Stimulated activated CD8-positive, alpha-beta memory T cell treated with anti-CD3 and anti-CD28 coated beads, Interleukin-4, amount 100 ng/mL, for 4 hours (primary cell): ENCODE results near the gene DOCK1.

Experiments
- DNase-seq, 2 donors: peaks; one replicate each; pipeline ENCODE4 v3.0.0-alpha.2; 2020; ENCODE audit warnings: low read depth in 2 of 2, low spot score in 1 of 2

The DOCK1 gene

DNA sequence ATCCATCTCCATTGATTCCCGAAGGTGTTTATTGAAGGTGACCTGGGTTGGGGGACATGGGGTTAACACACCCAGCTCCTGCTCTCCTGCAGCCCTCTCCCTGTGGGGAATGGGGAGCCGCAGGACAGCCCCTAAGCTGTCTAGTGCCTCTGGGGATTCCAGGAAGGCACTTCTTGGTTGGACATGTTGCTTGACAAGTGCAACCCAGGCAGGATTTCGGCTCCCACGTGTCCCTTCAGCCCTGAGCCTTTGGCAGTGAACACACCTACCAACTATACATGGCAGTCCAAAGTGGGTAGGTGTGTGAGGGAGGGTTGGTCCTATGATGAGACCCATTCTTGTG lies 43.9 kb downstream of the DOCK1 start:
- no peak for DNase-seq

DNA sequence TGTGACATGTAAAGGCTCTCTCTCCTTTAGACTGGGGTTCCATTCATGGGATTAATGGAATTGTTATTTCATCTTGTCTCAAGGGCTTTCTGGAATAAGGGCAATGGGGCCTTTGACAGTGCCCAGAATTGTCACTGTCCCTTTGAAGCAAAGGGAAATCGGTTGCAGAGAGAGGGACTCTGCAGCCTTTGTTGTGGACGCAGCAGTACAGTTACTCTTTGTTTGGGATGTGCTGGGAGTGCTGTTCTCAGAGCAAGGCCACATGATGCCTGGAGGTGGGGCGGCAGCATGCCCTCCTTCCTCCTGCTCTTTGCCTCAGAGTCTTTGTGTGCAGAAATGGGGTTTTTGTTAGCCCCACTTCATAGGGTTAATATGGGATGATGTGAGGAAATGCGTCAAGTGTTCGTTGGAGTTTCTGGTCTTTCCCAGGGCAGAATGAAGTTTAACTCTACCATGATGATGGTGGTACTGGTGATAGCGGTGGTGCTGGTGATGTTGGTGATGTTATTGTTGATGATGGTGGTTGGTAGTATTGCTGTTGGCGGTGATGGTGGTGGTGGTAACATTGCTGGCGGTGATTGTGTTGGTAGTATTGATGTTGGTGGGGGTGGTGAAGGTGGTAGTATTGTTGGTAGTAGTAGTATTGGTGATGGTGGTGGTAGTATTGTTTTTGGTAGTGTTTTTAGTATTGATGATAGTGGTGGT lies 45.3 kb downstream of the DOCK1 start:
- no peak for DNase-seq

DNA sequence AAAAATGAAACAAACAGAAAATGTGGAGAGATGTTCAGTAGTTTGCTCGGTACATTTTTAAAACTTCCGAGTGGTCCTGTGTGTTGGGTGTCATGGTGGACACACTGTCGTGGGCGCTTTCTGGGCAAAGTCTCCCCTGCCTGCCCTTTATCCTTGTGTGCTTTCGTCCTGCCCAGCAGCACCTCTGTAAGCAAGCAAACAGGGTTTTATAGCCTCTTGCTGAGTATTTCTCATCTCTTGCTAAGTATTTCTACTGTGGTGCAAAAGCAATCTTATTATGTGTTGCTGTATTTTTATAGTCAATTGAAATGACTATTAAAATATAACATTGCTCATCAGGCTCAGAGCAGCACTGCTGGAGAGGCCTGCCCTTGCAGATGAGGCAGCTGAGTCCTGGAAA lies 48.7 kb downstream of the DOCK1 start:
- no peak for DNase-seq

DNA sequence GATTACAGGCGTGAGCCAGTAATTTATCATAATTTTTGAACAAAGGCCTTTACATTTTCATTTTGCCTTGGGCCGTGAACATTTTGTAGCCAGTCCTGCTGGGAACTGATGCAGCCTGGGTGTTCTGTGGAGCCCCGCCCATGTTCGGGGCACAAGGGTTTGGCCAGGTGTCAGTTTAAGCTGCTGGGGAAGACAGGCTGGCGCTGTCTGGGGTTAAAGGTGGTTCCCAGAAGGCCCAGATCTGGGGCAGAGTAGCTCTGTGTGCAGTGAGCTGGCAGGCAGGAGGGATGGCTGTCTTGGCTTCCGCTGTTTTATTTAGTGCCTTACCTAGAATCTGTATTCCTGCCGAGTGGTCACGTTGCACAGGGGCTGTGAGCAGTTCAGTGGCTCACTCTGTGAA lies 50.2 kb downstream of the DOCK1 start:
- DNase-seq: no peak

DNA sequence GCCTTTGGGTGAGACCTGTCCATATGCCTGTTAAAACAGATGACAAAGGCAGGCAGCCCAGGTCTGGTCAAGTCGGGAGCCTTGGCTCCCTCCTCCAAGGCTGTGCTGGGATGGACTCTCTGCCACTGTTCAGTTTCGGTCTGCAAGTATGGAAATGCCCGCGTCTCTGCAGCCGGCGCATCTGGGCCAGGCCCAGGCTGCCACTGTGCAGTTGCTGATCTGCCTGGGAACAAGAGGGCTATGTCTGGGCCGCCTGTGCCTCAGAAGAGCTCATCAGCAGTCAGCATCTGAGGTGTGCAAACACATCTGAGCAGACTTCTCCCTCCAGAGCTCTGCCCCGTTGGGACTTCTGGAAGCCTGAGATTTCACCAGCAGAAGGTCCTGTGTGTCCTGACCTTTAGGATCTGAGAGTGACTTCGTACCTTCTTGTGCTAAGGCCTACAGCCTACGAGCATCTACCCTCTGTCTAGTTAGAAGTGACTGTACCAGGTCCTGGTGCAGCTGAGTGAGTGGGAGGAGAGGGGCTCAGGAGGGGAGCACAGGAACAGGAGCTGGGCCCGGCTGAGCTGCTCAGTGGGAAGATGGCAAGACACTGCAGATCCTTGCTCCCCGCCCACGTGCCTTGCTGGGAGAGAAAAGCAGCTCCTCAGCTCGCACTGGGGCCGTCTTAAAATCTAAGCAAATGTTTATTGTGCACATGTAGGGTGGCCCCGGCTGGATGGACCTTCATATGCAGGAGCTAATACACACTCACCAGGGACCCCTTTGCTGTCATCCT lies 50.9 kb downstream of the DOCK1 start:
- no peak for DNase-seq

DNA sequence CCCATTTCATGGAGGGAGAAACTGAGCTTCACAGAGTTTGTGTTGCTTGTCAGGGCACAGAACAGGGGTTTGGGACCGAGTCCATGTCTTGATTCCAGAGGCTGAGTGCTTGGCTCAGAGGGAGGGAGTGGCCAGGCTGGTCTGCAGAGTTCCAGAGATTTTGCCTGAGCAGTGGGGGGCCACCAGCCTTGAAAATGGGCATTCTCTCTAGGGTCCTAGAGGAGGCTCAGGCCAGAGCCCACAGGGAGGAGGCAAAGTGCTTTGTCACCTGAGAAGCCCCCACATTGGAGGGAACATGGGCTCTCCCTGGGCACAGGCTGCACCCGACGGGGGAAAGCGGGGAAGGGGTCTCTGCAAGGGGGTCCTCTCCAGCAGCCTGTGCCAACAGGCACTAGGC lies 51.5 kb downstream of the DOCK1 start:
- no peak for DNase-seq

DNA sequence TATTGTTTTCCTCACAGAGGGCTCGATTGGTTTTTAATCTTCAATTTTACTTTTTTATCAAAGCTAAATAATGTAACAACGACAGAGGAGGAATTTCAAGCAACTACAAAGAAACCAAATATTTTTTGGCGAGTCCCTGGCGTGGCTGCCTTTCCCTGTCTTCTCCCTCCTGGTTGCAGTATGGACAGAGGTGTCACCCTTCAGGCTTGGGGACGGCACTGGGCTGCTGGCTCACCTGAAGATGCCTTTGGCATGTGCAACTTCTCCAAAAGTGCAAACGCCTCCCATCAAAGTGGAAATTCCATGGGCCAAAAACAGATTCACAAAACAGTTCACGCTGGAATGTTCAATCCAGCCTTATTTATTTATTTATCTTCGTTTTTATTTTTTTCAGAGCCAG lies 51.9 kb downstream of the DOCK1 start:
- DNase-seq: no peak

DNA sequence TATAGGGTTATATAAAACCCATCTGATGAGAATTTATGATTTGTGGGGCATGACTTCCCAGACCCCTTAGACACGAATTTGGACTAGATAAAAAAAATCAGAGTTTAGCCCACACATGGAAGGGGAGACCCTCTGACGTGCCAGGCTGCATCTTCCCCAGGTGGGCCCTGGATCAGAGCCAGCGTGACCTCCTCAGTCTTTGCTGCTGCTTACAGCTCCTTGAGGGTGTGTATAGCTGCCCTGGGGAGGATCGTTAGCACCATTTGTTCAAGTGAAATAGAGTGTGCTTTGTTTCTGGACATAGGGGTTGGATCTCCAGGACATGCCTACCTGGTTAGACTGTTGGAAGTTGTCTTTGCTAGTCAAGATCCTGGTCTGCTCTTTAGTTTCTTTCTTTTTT lies 54.2 kb downstream of the DOCK1 start:
- DNase-seq: no peak

DNA sequence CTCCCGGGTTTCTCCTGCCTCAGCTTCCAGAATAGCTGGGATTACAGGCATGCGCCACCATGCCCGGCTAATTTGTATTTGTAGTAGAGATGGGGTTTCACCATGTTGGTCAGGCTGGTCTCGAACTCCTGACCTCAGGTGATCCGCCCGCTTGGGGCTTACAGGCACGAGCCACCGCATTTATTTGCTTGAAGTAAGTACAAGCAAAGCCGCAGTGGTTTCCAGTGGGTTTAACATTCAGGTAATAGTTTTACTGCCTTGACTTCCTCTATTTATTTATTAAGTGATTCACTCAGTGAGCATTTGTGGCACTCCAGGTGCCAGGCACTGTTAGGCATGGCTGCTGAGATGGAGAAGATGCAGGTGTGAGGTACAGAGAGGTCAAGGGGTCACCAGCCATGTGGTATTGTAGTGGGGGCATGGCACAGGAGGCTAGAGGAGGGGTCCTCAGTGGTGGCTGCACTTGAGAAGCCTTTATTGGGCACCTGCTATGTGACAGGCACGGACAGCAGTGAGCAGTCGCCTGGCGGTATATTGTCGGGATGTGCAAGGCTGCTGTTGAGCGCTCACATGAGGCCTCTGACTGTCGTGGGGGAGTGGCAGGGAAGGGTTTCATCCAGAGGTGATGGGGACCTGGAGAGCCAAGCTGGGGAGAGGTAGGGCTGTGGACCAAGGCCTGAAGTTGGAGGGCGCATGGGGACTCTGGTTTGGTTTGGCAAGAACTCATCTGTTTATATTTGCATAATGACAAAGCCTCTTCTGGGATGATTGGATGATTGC lies 54.9 kb downstream of the DOCK1 start:
- no peak for DNase-seq

DNA sequence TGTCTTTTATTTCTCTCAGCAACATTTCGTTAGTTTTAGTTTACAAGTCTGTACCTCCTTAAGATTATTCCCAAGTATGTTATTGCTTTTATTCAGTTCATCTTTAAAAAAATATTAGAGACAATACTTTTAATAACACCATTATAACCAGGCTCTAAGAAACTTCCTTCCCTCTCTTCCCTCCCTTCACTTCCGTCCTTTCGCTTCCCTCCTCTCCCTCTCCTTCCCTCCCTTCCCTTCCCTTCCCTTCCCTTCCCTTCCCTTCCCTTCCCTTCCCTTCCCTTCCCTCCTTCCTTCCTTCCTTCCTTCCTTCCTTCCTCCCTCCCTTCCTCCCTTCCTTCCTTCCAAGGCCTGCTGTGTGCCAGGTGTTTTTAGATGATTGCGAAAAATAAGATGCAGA lies 58.1 kb downstream of the DOCK1 start:
- no peak for DNase-seq

DNA sequence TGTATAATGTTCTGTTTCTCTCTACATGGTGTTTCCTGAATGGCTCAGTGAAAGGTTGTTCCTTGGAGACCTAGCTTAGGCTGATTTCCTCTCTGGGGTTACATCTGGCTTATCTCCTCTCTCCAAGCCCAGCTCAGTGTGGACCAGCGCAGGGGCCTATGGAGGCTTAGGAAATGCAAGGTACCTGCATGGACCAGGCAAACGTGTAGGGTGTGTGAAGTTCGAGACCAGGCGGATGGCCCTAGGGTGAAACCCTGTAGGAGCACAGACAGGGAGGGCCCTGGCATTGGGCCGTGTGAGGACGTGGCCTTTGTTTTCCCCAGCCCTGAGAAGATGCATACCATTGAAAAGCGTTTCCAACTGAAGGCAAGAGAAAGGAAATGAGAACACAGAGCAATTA lies 59.0 kb downstream of the DOCK1 start:
- DNase-seq: no peak

DNA sequence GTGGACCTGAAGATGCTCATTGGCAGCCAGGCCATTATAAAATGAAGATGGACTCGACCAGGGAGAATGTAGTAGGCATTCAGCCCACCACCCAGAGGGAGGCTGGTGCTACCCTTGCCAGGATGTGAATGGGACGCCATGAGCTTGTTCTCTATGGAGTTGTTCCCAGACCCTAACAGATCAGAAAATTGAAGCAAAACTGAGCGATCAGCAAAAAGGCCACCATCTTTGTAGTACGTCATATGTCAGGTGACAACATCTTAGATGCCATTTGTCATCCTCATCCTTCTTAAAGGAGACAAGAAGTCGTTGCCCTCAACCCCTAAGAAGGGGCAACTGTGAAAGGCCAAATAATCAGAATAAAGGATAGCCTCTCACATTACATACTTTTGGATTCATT lies 61.7 kb downstream of the DOCK1 start:
- no peak for DNase-seq

DNA sequence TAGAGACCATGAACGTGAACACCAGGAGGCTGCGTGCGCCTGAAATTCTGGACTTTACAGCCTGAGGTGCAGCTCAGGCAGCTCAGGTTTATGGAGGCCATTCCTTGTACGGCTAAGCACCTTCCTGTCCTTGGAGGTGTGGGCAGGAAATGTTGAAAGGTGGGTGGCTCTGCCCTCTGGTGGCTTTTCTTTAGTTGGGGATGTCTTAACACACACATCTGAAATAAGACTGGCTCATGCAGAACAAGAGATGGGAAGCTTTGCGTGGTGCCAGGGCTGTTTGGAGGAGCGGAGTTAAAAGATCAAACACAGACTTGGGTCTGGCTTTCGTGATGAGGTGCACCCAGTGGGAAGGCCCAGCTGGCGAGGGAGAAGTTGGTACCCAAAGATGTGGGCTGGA lies 64.1 kb downstream of the DOCK1 start:
- no peak for DNase-seq

DNA sequence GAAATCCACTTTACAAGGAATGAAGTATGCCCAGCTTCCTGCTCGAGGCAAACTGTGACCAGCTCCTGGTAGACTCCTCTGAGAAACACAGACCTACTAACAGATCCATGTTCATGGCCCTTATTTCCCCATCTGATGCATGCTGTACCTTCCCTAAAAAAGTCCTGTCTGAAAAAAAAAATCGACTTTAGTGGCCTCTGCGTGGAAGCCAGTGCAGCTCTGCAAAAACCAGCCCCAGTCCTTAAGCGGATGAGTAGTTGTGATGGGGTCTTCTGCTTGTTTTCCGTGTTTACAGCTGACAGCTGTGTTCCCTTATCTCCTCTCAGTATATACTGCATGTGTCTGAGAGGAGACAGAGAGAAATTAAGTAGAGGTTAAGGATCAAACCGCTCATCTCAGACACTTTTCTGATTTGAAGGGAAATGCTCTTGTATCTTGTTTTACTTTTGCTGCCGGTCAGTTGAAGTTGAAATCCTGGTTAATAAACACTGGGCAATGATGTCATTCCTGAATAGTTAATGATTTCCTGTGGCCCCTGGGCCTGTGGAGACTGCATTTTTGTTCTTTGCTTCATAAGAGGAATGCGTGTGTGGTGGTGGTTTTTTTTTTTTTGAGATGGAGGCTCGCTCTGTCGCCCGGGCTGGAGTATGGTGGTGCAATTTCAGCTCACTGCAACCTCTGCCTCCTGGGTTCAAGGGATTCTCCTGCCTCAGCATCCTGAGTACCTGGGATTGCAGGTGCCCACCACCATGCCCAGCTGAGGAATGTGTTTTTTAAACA lies 67.6 kb downstream of the DOCK1 start:
- DNase-seq: no peak

DNA sequence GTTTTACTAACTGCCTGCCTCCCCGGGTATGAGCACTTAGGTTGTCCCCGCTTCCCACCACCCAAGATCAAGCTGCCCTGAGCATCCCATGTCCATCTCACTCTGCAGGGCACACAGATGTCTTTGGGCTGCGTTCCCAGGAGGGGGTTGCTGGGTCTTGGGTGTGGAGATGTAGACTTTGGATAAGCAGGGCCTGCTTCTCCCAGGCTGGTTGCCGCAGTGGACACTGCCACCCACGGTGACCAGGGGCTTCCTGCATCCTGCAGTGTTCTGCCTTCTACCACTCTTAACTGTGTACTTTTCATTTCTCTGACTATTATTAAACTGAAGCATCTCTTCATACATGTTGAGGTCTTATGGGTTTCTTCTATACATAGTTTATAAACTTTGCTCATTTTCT lies 70.0 kb downstream of the DOCK1 start:
- DNase-seq: no peak

DNA sequence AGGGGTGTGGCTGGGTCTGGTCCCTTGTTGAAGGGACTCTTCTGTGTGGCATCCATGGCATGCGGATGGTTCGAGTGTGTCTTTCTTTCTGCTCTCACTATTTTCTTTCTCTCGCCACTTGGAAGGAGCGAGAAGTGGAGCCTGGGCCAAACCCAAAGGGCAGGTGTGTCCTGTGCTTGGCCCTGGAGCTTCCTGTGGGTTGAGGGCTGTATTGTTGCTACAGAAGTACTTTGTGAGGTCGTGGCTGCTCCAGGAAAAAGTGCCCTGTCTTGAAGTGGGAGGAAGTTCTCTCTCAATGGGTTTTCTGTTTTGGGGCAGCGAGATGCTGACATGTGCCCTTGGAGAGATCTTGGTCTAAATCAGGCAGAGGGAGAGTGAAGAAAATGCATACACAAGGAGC lies 72.0 kb downstream of the DOCK1 start:
- no peak for DNase-seq

DNA sequence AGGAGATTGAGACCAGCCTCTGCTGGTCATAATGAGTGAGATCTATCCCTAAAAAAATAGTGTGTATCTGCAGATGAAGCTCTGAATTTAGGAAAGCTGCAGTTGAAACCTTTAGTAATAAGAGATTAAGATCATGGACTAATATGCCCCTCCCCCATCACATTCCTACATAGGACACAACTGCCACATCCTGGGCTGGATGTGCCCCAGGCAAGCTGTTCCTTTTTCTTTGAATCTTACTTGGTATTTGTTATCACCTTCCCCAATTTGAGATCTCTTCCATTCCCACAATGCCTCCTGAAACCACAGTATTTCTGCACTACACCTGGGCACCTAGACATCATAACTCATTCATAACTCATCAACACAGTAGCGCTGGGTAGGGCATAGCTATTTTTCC lies 74.1 kb downstream of the DOCK1 start:
- DNase-seq: no peak

DNA sequence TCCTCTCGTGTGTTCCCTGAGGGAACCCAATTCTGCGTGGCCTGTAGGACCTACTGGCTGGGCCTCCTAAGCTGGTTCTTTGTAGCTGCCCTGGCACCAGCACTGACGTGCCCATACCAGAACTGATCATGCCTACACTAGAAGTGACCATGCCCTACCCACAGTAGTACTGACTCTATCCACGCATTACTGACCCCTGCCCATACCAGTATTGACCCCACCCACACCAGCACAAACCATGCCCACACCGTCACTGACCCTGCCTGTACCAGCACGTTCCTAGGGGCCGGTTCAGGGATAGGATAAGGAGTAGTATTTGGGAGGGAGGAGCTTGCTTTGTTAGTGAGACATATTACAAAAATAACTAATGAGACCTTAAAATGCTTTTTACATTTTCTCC lies 88.0 kb downstream of the DOCK1 start:
- no peak for DNase-seq

DNA sequence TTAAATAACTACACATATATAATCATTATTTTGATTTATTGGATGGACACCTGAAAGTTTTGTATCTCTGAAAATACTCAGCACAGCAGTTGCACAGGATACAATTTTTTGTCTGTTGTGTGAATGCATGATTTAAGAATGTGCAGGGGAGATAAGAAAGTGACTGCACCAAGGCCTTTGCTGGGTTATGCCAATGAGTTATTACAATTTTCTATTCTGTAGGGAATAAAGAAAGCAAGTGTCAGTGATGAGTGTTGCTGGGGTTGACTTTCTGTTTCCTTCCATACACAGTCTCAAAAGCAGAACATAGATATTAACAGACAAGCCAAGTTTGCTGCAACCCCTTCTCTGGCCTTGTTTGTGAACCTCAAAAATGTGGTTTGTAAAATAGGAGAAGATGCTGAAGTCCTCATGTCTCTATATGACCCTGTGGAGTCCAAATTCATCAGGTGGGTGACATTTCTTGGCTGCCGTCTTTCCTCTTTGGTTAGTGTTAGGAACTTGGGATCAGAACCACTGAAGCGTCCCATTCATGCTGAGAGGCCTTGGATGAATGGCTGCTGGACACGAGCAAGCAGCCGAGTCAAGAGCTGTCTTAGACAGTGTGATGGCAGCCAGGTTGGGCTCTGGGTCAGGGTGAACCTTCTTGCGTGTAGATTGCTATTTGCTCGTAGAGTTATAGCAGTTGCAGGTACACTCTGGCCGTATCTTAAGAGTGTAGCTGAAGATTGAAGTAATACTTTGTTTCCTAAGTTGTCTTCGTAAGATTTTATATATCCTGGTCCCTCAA lies 92.8 kb downstream of the DOCK1 start:
- no peak for DNase-seq

DNA sequence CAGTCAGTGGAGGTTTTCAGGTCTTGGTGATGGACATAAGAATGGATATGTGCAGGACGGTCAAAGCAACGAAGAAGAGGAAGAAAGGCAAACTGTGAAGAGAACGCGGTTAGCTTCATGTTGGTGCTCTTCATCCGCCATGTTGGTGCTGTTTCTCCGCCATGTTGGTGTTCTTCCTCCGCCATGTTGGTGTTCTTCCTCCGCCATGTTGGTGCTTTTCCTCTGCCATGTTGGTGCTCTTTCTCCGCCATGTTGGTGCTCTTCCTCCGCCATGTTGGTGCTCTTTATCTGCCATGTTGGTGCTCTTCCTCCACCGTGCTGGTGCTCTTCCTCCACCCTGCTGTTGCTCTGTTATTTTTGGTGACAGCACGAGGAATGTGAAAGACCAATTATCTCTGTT lies 95.4 kb downstream of the DOCK1 start:
- no peak for DNase-seq
